ENCODE measurements around the gene ASIC2. TPM values are rescaled to one million over a fixed set of nuclear protein-coding genes. Genes with fewer than 3 reads are reported as not detected.

ASIC2 gene
- total RNA-seq, 1 experiment from 2014 or later: not detected

GRCh38 chr17:33164169-33164881, 128.8 kb downstream of the ASIC2 start:
- no peak for ATAC-seq
- no peaks in the 10 kb centered on the region for H3K4me1 ChIP-seq (ENCODE audit: control insufficient read depth in 1 of 2, insufficient read depth in 2 of 2, low read length in 2 of 2)
- ChIA-PET POLR2A (no interaction called here), CTCF (no interaction called here), RAD21 (ENCODE audit: low non-redundant PET in 1 of 2, low total read pairs in 2 of 2, uncharacterized antibody in 2 of 2, unreplicated experiment in 2 of 2) (no interaction called here)
- H3K36me3 ChIP-seq (ENCODE audit: control insufficient read depth in 1 of 2, insufficient read depth in 2 of 2, low read length in 2 of 2): no peaks in the 10 kb centered on the region
- no peaks in the 10 kb centered on the region for H4K20me1 ChIP-seq (ENCODE audit: insufficient read depth)
- TF ChIP-seq YY1 (IDR thresholded peaks at IDR 0.05; ENCODE audit: extremely low read depth, insufficient replicate concordance, low read depth, low read length) (no peak), MAX (IDR thresholded peaks at IDR 0.05) (no peak), EZH2phosphoT487 (IDR thresholded peaks at IDR 0.05; ENCODE audit: borderline replicate concordance) (no peak), POLR2A (IDR thresholded peaks at IDR 0.05; ENCODE audit: borderline replicate concordance, extremely low read depth, insufficient read depth, insufficient read length) (no peak), RAD21 (IDR thresholded peaks at IDR 0.05; ENCODE audit: low read depth) (no peak), ZFX (IDR thresholded peaks at IDR 0.05) (no peak), EZH2 (IDR thresholded peaks at IDR 0.05) (no peak)
- peaks cover 12% of the 10 kb centered on the region for H3K27me3 ChIP-seq (ENCODE audit: insufficient read depth, low read length)
- H3K4me3 ChIP-seq (replicated peaks in 1 of 2; ENCODE audit: low read depth in 1 of 2, low read length in 2 of 2): no peak overlapping the region
- no peak overlapping the region for H3K27ac ChIP-seq (ENCODE audit: low read depth, low read length)
- intact Hi-C loops (cut with micrococcal nuclease): no loop called here
- no peak overlapping the region for H2AFZ ChIP-seq (ENCODE audit: low read depth, low read length, poor library complexity, severe bottlenecking)
- no peaks in the 10 kb centered on the region for H3K9me3 ChIP-seq (ENCODE audit: control insufficient read depth in 1 of 2, insufficient read depth in 1 of 2, low read depth in 1 of 2, low read length in 2 of 2)
- no peaks in the 10 kb centered on the region for H3K79me2 ChIP-seq (ENCODE audit: insufficient read depth, low read length)
- no peak overlapping the region for H3K4me2 ChIP-seq (ENCODE audit: low read length)
- BruUV-seq (replicated peaks): no TSS peak
- H3K9ac ChIP-seq (ENCODE audit: low read length): no peak overlapping the region
- no peaks in the 10 kb centered on the region for H3K9me2 ChIP-seq (ENCODE audit: insufficient read depth)
- DNase-seq (ENCODE audit: low read depth, low spot score): no peak

- POLR2A ChIA-PET: no interaction called here
- H3K4me2 ChIP-seq (ENCODE audit: low read length): no peak overlapping the region
- H3K9me2 ChIP-seq (ENCODE audit: insufficient read depth): no peaks in the 10 kb centered on the region
- no peaks in the 10 kb centered on the region for H3K36me3 ChIP-seq (ENCODE audit: control insufficient read depth in 1 of 2, insufficient read depth in 2 of 2, low read length in 2 of 2)
- BruUV-seq (replicated peaks): no TSS peak
- DNase-seq (ENCODE audit: low read depth, low spot score): no peak
- H3K27me3 ChIP-seq (ENCODE audit: insufficient read depth, low read length): peaks cover 19% of the 10 kb centered on the region
- H3K9me3 ChIP-seq (ENCODE audit: control insufficient read depth in 1 of 2, insufficient read depth in 1 of 2, low read depth in 1 of 2, low read length in 2 of 2): no peaks in the 10 kb centered on the region
- no peak overlapping the region for H3K9ac ChIP-seq (ENCODE audit: low read length)
- no peak overlapping the region for H3K27ac ChIP-seq (ENCODE audit: low read depth, low read length)
- H3K4me3 ChIP-seq (replicated peaks in 1 of 2; ENCODE audit: low read depth in 1 of 2, low read length in 2 of 2): no peak overlapping the region
- H2AFZ ChIP-seq (ENCODE audit: low read depth, low read length, poor library complexity, severe bottlenecking): no peak overlapping the region
- H4K20me1 ChIP-seq (ENCODE audit: insufficient read depth): no peaks in the 10 kb centered on the region
- ATAC-seq: no peak
- RAD21 ChIA-PET (ENCODE audit: low non-redundant PET in 1 of 2, low total read pairs in 2 of 2, uncharacterized antibody in 2 of 2, unreplicated experiment in 2 of 2): no interaction called here
- CTCF ChIA-PET: no interaction called here
- H3K4me1 ChIP-seq (ENCODE audit: control insufficient read depth in 1 of 2, insufficient read depth in 2 of 2, low read length in 2 of 2): no peaks in the 10 kb centered on the region
- no peaks in the 10 kb centered on the region for H3K79me2 ChIP-seq (ENCODE audit: insufficient read depth, low read length)
- intact Hi-C loops (cut with micrococcal nuclease): no loop called here
- TF ChIP-seq CTCF (IDR thresholded peaks at IDR 0.05 in 2 of 3, conservative IDR thresholded peaks at IDR 0.05 in 1 of 3; ENCODE audit: borderline replicate concordance in 1 of 3, insufficient read depth in 1 of 3, low read depth in 2 of 3, low read length in 2 of 3): no peak
- no peak for TF ChIP-seq MAX (IDR thresholded peaks at IDR 0.05)
- TF ChIP-seq JUND (IDR thresholded peaks at IDR 0.05): no peak
- no peak for TF ChIP-seq TCF7L2 (IDR thresholded peaks at IDR 0.05; ENCODE audit: borderline replicate concordance, extremely low read depth, insufficient read depth, insufficient read length)
- no peak for TF ChIP-seq EZH2phosphoT487 (IDR thresholded peaks at IDR 0.05; ENCODE audit: borderline replicate concordance)
- TF ChIP-seq EZH2 (IDR thresholded peaks at IDR 0.05): no peak
- TF ChIP-seq RAD21 (IDR thresholded peaks at IDR 0.05; ENCODE audit: low read depth): no peak
- no peak for TF ChIP-seq YY1 (IDR thresholded peaks at IDR 0.05; ENCODE audit: extremely low read depth, insufficient replicate concordance, low read depth, low read length)
- no peak for TF ChIP-seq REST (IDR thresholded peaks at IDR 0.05; ENCODE audit: low read depth)
- TF ChIP-seq EGR1 (IDR thresholded peaks at IDR 0.05; ENCODE audit: low read depth): no peak
These were observed 129.4 kb downstream of the ASIC2 start for GRCh38 chr17:33163533-33164168.
